DOHH2 (cell line): ENCODE data around the gene KLRC2.
"Not testable (repeated sequence)": the region's sequence is repeated elsewhere in the genome, so short reads cannot be mapped to it uniquely, and the experiment has no call there.

Experiments used
- H3F3A ChIP-seq: fragments of 200-600 bp; sonication (generic), shearing (Covaris generic); 2 replicates; pipeline ENCODE4 v1.6.0; 2016; ENCODE audit warnings: antibody characterized with exemption, mild to moderate bottlenecking; ENCODE audit not compliant: control insufficient read depth, insufficient read depth
- H3K27ac ChIP-seq: fragments of 200-600 bp; sonication (generic); 2 replicates; pipeline ENCODE4 v1.5.1; 2014; ENCODE audit warnings: low read depth, mild to moderate bottlenecking, low read length, moderate library complexity
- H3K27me3 ChIP-seq: fragments of 200-600 bp; sonication (generic); 2 replicates; pipeline ENCODE4 v1.6.1; 2014; ENCODE audit warnings: mild to moderate bottlenecking, low read length, mixed read lengths; ENCODE audit not compliant: control insufficient read depth
- H3K36me3 ChIP-seq: fragments of 200-600 bp; sonication (generic); 2 replicates; pipeline ENCODE4 v1.6.1; 2014; ENCODE audit warnings: mild to moderate bottlenecking, low read length, moderate library complexity, mixed read lengths; ENCODE audit not compliant: control insufficient read depth
- H3K4me1 ChIP-seq: fragments of 200-600 bp; sonication (generic); 2 replicates; pipeline ENCODE4 v1.6.1; 2014; ENCODE audit warnings: mild to moderate bottlenecking, low read length, mixed read lengths; ENCODE audit not compliant: control insufficient read depth
- H3K4me2 ChIP-seq: fragments of 200-600 bp; sonication (generic); 2 replicates; pipeline ENCODE4 v1.6.0; 2014; ENCODE audit warnings: mild to moderate bottlenecking, low read length, moderate library complexity
- H3K4me3 ChIP-seq: fragments of 200-600 bp; sonication (generic); 2 replicates; pipeline ENCODE4 v1.5.1; 2014; ENCODE audit warnings: mild to moderate bottlenecking, low read length, mixed read lengths
- H3K79me2 ChIP-seq: fragments of 200-600 bp; sonication (generic); 2 replicates; pipeline ENCODE4 v1.6.1; 2014; ENCODE audit warnings: mild to moderate bottlenecking, low read length, mixed read lengths; ENCODE audit not compliant: control insufficient read depth
- H3K9me2 ChIP-seq: fragments of 200-600 bp; sonication (generic); replicated peaks from 2 replicates; pipeline ENCODE4 v1.6.1; 2014; ENCODE audit warnings: mild to moderate bottlenecking, low read length, mixed read lengths; ENCODE audit not compliant: control insufficient read depth
- H3K9me3 ChIP-seq: fragments of 200-600 bp; sonication (generic); 2 replicates; pipeline ENCODE4 v1.6.1; 2014; ENCODE audit warnings: antibody characterized with exemption, low read length, mixed read lengths; ENCODE audit not compliant: control insufficient read depth, insufficient read depth
- H4K20me1 ChIP-seq: fragments of 200-600 bp; sonication (generic); 2 replicates; pipeline ENCODE4 v1.6.0; 2014; ENCODE audit warnings: low read depth, mild to moderate bottlenecking, antibody characterized with exemption, low read length, moderate library complexity; ENCODE audit not compliant: control insufficient read depth, insufficient read depth
- EZH2phosphoT487 ChIP-seq: fragments of 200-600 bp; sonication (generic); IDR thresholded peaks from 2 replicates; pipeline ENCODE4 v1.6.1; 2017; ENCODE audit warnings: borderline replicate concordance, mild to moderate bottlenecking, antibody characterized with exemption, low read length, moderate library complexity, mixed read lengths
- TF ChIP-seq, protein P1 (sequence below): fragments of 200-600 bp; sonication (generic); IDR thresholded peaks from one replicate; pipeline ENCODE4 v1.5.1; 2014; ENCODE audit warnings: antibody characterized with exemption, mild to moderate bottlenecking, low read depth, low read length; ENCODE audit not compliant: poor library complexity, severe bottlenecking

The KLRC2 gene

DNA sequence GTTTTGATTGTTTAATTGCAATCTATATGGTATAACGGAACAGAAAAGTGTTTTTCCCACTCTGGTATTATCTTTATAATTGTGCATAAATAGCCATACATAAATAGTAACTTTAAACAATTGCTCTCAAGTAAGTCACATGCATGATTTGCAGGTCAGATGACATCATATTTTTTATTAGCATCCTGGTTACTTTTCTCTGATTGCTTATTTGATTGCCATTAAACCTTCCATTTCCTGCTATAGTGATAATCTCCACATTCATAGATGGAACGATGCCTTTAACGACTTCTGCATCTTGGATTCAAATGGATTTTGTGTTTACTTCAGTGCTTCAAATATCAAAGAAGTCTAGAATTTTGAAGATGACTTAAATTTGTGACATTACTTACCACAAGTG, 42.5 kb downstream of the KLRC2 start:
- TF ChIP-seq, protein P1, sequence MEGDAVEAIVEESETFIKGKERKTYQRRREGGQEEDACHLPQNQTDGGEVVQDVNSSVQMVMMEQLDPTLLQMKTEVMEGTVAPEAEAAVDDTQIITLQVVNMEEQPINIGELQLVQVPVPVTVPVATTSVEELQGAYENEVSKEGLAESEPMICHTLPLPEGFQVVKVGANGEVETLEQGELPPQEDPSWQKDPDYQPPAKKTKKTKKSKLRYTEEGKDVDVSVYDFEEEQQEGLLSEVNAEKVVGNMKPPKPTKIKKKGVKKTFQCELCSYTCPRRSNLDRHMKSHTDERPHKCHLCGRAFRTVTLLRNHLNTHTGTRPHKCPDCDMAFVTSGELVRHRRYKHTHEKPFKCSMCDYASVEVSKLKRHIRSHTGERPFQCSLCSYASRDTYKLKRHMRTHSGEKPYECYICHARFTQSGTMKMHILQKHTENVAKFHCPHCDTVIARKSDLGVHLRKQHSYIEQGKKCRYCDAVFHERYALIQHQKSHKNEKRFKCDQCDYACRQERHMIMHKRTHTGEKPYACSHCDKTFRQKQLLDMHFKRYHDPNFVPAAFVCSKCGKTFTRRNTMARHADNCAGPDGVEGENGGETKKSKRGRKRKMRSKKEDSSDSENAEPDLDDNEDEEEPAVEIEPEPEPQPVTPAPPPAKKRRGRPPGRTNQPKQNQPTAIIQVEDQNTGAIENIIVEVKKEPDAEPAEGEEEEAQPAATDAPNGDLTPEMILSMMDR = no peak
- no peak for TF ChIP-seq EZH2phosphoT487
- H3F3A ChIP-seq = no peaks in the 10 kb centered on the region
- no peak overlapping the region for H3K4me3 ChIP-seq
- no peaks in the 10 kb centered on the region for H3K9me3 ChIP-seq
- no peaks in the 10 kb centered on the region for H4K20me1 ChIP-seq
- H3K79me2 ChIP-seq = no peaks in the 10 kb centered on the region
- no peaks in the 10 kb centered on the region for H3K27me3 ChIP-seq
- peaks cover 4% of the 10 kb centered on the region; the same call in 1 of the 2 replicates for H3K36me3 ChIP-seq
- H3K4me1 ChIP-seq = peaks cover 25% of the 10 kb centered on the region
- no peaks in the 10 kb centered on the region for H3K9me2 ChIP-seq
- H3K27ac ChIP-seq = no peak overlapping the region
- H3K4me2 ChIP-seq = no peak overlapping the region

DNA sequence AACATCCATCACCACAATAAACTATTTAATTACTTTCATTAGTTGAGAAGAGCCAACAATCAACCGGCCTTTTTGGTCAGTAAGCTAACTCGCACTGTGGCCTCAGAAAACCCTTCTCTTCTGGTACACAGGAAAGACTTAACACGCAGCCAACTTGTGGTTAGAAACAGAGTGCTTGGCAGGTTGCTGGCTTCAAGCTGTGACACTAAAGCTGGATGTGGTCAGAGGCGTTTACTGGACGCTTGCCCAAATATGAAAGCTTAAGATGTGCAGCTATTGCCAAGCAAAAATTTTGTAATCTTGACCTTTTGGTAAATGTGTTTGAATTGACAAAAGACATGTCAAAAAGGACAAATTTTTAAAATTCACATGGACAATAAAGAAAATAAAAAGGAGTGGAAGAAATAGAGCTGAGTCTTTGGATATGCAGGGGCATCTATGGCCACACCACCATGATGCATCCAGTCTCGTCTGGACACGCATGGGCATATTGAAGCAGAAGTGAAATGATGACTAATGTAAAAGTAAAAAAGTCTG, 43.3 kb downstream of the KLRC2 start:
- Histone ChIP-seq H3K4me1 (peaks cover 25% of the 10 kb centered on the region), H4K20me1 (no peaks in the 10 kb centered on the region), H3K27me3 (no peaks in the 10 kb centered on the region), H3K79me2 (no peaks in the 10 kb centered on the region), H3K9me2 (no peaks in the 10 kb centered on the region), H3K36me3 (peaks cover 4% of the 10 kb centered on the region; the same call in 1 of the 2 replicates), H3K4me3 (no peak overlapping the region), H3F3A (no peaks in the 10 kb centered on the region), H3K4me2 (no peak overlapping the region), H3K9me3 (no peaks in the 10 kb centered on the region), H3K27ac (no peak overlapping the region)
- no peak for TF ChIP-seq EZH2phosphoT487
- TF ChIP-seq, protein P1 = no peak

DNA sequence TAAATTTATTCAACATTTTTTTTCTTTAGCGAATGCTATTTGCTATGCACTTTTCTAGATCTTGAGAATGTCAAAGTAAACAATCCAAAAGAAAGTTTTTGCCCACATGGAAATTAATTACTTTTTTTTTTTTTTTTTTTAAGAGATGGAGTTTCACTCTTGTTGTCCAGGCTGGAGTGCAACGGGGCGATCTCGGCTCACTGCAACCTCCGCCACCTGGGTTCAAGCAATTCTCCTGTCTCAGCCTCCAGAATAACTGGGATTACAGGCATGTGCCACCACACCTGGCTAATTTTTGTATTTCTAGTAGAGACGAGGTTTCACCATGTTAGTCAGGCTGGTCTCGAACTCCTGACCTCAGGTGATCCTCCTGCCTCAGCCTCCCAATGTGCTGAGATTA, 44.8 kb downstream of the KLRC2 start:
- H3K4me2 ChIP-seq, H3K27ac ChIP-seq, H4K20me1 ChIP-seq, H3K9me2 ChIP-seq, H3K4me3 ChIP-seq, H3F3A ChIP-seq, H3K27me3 ChIP-seq, H3K36me3 ChIP-seq, H3K79me2 ChIP-seq, H3K9me3 ChIP-seq: not testable (repeated sequence)
- H3K4me1 ChIP-seq = peaks cover 25% of the 10 kb centered on the region

DNA sequence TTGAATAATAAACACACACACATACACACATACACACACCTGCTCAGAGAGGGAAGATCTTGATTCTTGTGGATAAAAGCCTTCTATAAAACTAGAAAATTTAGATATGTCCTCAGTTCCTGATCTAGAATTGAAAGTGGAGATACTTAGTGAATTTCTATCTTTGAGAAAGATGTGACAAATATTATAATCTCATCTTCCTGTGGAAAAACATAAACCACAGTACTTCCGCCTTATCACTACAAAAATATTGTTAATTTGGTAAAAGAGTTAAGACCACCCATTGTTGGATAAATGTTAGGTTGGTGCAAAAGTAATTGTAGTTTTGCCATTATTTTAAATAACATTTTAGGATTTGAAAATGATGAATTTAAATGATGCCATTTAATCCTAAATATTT, 45.9 kb downstream of the KLRC2 start, which contains the start of gene KLRK1:
TSS of gene KLRK1 (minus strand) at position 138 of the 400 bp plus-strand sequence. CDS start 1,231 bp downstream, outside the sequence.
- no peak for TF ChIP-seq EZH2phosphoT487
- TF ChIP-seq, protein P1 = no peak
- Histone ChIP-seq H3F3A (no peaks in the 10 kb centered on the region), H4K20me1 (no peaks in the 10 kb centered on the region), H3K27me3 (no peaks in the 10 kb centered on the region), H3K4me3 (no peak within 1 kb of the TSS), H3K9me2 (no peaks in the 10 kb centered on the region), H3K4me2 (no peak within 1 kb of the TSS), H3K79me2 (no peaks in the 10 kb centered on the region), H3K4me1 (peaks cover 15% of the 10 kb centered on the region), H3K9me3 (no peaks in the 10 kb centered on the region), H3K36me3 (no peaks in the 10 kb centered on the region), H3K27ac (no peak within 1 kb of the TSS)
